ACC112 (cell line): ENCODE results near the gene PSME4.

Experiments
- H2AFZ ChIP-seq: fragments of 200-600 bp; sonication (generic); one replicate; pipeline ENCODE4 v1.6.0; 2017; ENCODE audit warnings: antibody characterized with exemption, low read length; ENCODE audit not compliant: unreplicated experiment
- H3K27ac ChIP-seq: fragments of 200-600 bp; sonication (generic); 2 replicates; pipeline ENCODE4 v1.5.1; 2014; ENCODE audit warnings: low read depth, mild to moderate bottlenecking, antibody characterized with exemption, low read length, moderate library complexity
- H3K27me3 ChIP-seq: fragments of 200-600 bp; sonication (generic); 2 replicates; pipeline ENCODE4 v1.6.1; 2014; ENCODE audit warnings: mild to moderate bottlenecking, antibody characterized with exemption, low read length, moderate library complexity, mixed read lengths; ENCODE audit not compliant: insufficient read depth
- H3K36me3 ChIP-seq: fragments of 200-600 bp; sonication (generic); 2 replicates; pipeline ENCODE4 v1.6.1; 2016; ENCODE audit warnings: mild to moderate bottlenecking, antibody characterized with exemption, low read length, moderate library complexity, mixed read lengths; ENCODE audit not compliant: insufficient read depth
- H3K4me1 ChIP-seq: fragments of 200-600 bp; sonication (generic); one replicate; pipeline ENCODE4 v1.6.1; 2016; ENCODE audit warnings: low read length, mixed read lengths; ENCODE audit not compliant: insufficient read depth, unreplicated experiment, control insufficient read depth
- H3K4me3 ChIP-seq: fragments of 200-600 bp; sonication (generic); 2 replicates; pipeline ENCODE4 v1.5.1; 2014; ENCODE audit warnings: mild to moderate bottlenecking, low read depth, low read length
- H3K79me2 ChIP-seq: fragments of 200-600 bp; sonication (generic); one replicate; pipeline ENCODE4 v1.6.0; 2016; ENCODE audit warnings: low read length; ENCODE audit not compliant: control insufficient read depth, unreplicated experiment, insufficient read depth

PSME4 gene

GRCh38 chr2:53970724-53971602 is at the start of gene PSME4:
PSME4 (minus strand) TSS chr2:53970993; CDS start chr2:53970784, 209 bp downstream.
- Histone ChIP-seq H2AFZ (peak within 1 kb of the TSS; percentile 79), H3K36me3 (peaks cover 3% of the 10 kb centered on the region; the same call in 1 of the 2 replicates), H3K4me1 (peaks cover 13% of the 10 kb centered on the region), H3K27ac (peak within 1 kb of the TSS; percentile 80), H3K27me3 (no peaks in the 10 kb centered on the region), H3K79me2 (peaks cover 46% of the 10 kb centered on the region), H3K4me3 (peak within 1 kb of the TSS; percentile 98)

- Histone ChIP-seq H3K4me3 (no peak overlapping the region), H3K36me3 (peaks cover 4% of the 10 kb centered on the region), H3K4me1 (peaks cover 9% of the 10 kb centered on the region), H3K79me2 (no peaks in the 10 kb centered on the region), H2AFZ (no peak overlapping the region), H3K27ac (peak overlapping the region; percentile 41), H3K27me3 (no peaks in the 10 kb centered on the region)
Observed at GRCh38 chr2:54015798-54016699, 45.3 kb upstream of the PSME4 start.

- Histone ChIP-seq H3K4me3 (no peak overlapping the region), H3K79me2 (no peaks in the 10 kb centered on the region), H3K27me3 (no peaks in the 10 kb centered on the region), H3K36me3 (no peaks in the 10 kb centered on the region), H2AFZ (no peak overlapping the region), H3K4me1 (peaks cover 9% of the 10 kb centered on the region), H3K27ac (no peak overlapping the region)
Observed at GRCh38 chr2:54013996-54014395, 43.2 kb upstream of the PSME4 start.

DNA sequence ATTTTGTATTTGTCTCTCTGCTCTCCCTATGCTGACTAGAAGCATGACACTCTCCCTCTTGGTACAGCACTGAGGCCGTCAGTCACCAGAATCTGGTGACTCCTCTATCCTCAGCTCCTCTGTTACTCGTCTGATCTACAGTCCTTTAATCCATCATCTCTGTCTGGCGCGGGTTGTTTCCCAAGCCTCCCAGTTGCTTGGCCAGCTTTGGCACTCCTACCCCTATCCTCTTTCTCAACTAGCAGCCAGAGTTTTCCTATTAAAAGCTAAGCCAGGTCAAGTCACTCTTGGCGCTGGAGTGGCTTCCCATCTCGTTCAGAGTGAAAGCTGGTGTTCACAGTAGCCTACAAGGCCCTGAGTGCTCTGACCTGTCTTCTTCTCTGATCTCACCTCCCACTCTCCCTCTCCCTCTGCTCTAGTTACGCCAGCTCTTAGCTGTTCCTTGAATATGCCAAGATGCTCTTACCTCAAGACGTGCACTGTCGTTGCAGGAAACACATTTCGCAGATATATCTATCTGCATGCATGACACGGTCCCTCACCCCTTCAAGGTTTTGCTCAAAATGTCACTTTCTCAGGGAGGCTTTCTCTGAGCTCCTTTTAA is 41.8 kb upstream of the PSME4 start:
- Histone ChIP-seq H3K79me2 (no peaks in the 10 kb centered on the region), H3K27ac (no peak overlapping the region), H3K36me3 (no peaks in the 10 kb centered on the region), H3K27me3 (no peaks in the 10 kb centered on the region), H2AFZ (no peak overlapping the region), H3K4me1 (peaks cover 9% of the 10 kb centered on the region), H3K4me3 (no peak overlapping the region)

DNA sequence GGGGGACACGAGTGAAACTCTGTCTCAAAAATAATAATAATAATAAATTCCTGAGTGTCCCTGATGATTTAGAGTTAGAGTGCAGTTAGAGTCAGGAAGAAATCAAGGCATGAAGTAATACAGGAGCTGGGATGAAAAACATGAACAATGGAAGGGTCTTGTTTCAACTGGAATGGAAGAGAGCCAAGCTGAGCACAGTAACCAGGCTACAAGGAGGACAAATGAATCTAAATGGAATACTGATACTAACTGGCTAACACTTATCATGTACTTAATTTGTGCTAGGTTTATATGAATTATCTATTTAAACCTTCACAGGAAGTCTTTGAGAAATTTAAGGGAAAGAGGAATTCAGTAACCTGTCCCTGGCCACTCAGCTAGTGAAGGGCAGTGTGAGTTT is 38.8 kb upstream of the PSME4 start:
- Histone ChIP-seq H3K4me3 (no peak overlapping the region), H3K27me3 (no peaks in the 10 kb centered on the region), H3K27ac (no peak overlapping the region), H2AFZ (no peak overlapping the region), H3K79me2 (no peaks in the 10 kb centered on the region), H3K4me1 (no peaks in the 10 kb centered on the region), H3K36me3 (no peaks in the 10 kb centered on the region)

DNA sequence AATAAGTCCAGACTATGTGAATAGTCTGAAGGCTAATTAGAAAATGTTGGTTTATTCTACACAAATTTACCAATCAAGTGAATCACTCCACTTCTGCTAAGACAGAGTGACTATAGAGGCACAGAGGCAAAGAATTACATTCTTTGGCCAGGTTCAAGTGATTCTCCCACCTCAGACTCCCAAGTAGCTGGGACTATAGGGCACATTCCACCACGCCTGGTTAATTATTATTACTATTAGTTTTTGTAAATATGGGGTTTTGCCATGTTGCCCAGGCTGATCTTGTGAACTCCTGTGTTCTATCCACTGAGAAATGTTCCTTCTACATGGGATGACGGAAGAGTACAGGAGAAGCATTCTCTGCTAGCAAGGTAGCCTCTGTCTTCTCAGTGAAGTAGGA is 37.6 kb upstream of the PSME4 start:
- H3K27ac ChIP-seq = no peak overlapping the region
- H2AFZ ChIP-seq = no peak overlapping the region
- H3K4me1 ChIP-seq = no peaks in the 10 kb centered on the region
- H3K27me3 ChIP-seq = no peaks in the 10 kb centered on the region
- no peaks in the 10 kb centered on the region for H3K79me2 ChIP-seq
- no peaks in the 10 kb centered on the region for H3K36me3 ChIP-seq
- H3K4me3 ChIP-seq = no peak overlapping the region

DNA sequence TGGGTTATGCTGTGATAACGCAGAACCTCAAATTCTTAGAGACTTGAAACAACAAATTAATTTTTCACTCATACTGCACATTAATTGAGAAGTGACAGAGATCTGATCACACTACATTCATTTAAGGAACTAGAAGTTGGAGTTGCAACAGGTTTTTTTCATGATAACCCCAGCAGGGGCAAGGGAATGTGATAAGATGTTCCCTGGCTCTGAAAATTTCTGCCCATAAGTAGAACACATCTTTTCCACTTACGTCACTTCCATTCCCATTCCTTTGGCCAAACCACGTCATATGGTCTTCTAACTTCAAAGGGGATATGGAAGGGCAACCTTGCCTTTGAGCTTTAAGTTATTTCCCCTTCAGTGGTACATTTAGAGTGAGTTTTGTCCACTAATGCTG is 29.7 kb upstream of the PSME4 start:
- no peak overlapping the region for H3K4me3 ChIP-seq
- H2AFZ ChIP-seq = no peak overlapping the region
- H3K79me2 ChIP-seq = no peaks in the 10 kb centered on the region
- H3K36me3 ChIP-seq = no peaks in the 10 kb centered on the region
- H3K27ac ChIP-seq = no peak overlapping the region
- H3K4me1 ChIP-seq = no peaks in the 10 kb centered on the region
- H3K27me3 ChIP-seq = no peaks in the 10 kb centered on the region

- no peak overlapping the region for H3K27ac ChIP-seq
- H2AFZ ChIP-seq = no peak overlapping the region
- H3K27me3 ChIP-seq = no peaks in the 10 kb centered on the region
- no peaks in the 10 kb centered on the region for H3K79me2 ChIP-seq
- H3K4me1 ChIP-seq = no peaks in the 10 kb centered on the region
- H3K36me3 ChIP-seq = no peaks in the 10 kb centered on the region
- H3K4me3 ChIP-seq = no peak overlapping the region
Observed at GRCh38 chr2:54000122-54000521, 29.3 kb upstream of the PSME4 start.

DNA sequence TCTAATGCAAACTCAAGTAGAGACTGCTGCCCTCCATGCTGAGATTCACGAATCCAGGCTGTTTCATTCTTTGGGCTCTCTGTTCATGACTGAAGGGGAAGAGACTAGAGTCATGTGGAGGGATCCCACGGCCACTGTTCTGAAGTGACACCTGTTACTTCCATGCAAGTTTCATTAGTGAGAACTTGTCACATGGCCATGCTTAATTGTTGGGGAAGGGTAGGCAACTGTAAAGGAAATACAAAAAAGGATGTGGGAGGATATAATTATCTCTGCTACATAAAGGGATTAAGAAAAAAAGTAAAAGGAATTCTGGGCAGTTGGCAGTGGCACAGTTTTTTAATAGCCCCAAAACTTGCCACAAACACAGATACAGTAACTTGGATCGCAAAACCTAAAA is 28.0 kb upstream of the PSME4 start:
- H3K4me1 ChIP-seq = no peaks in the 10 kb centered on the region

More for the DNA sequence above, 28.0 kb upstream of the PSME4 start:
- Histone ChIP-seq H3K27me3 (no peaks in the 10 kb centered on the region), H3K36me3 (no peaks in the 10 kb centered on the region), H3K79me2 (no peaks in the 10 kb centered on the region), H3K27ac (no peak overlapping the region), H3K4me3 (no peak overlapping the region), H2AFZ (no peak overlapping the region)
